ENCODE measurements around the gene IQGAP2. TPM values are rescaled to one million over a fixed set of nuclear protein-coding genes. Genes with fewer than 3 reads are reported as not detected.

Gene IQGAP2
- total RNA-seq, 1 experiment from 2014 or later, result not detected

GRCh38 chr5:76582230-76583162 is 179.4 kb downstream of the IQGAP2 start:
- POLR2A ChIA-PET (ENCODE audit: unreplicated experiment), result no interaction called here
- H3K4me1 ChIP-seq (ENCODE audit: insufficient read depth, low read length), result peaks cover 11% of the 10 kb centered on the region; the same call in 1 of the 2 replicates
- H3K27me3 ChIP-seq (ENCODE audit: low read length), result 0 out of 2 replicates have a peak, but pooled peaks cover 5% of the 10 kb centered on the region
- intact Hi-C loops (cut with micrococcal nuclease), result loop anchor here (1.0 kb wide), 1 partner anchor 244 kb away; no protein-coding TSS in a partner anchor
- H3K4me2 ChIP-seq (ENCODE audit: low read length), result peak overlapping the region; percentile 13; the same call in 1 of the 2 replicates
- H3K9me2 ChIP-seq (replicated peaks; ENCODE audit: low read length), result no peaks in the 10 kb centered on the region
- no peaks in the 10 kb centered on the region for H3K9me3 ChIP-seq (ENCODE audit: low read length)
- H3K27ac ChIP-seq (ENCODE audit: low read length), result no peak overlapping the region
- ATAC-seq (peak; percentile 38; the same call in 1 of the 2 replicates), DNase-seq (peak; percentile 61)
- no TSS peak for BruUV-seq (replicated peaks)
- no peaks in the 10 kb centered on the region for H3K79me2 ChIP-seq (ENCODE audit: low read length)
- H3F3A ChIP-seq (ENCODE audit: low read length, unreplicated experiment), result no peaks in the 10 kb centered on the region
- no peak overlapping the region for H3K9ac ChIP-seq (ENCODE audit: low read length)
- TF ChIP-seq EZH2phosphoT487 (IDR thresholded peaks at IDR 0.05; ENCODE audit: borderline replicate concordance, low read length), result no peak
- no peak for TF ChIP-seq EZH2 (IDR thresholded peaks at IDR 0.05; ENCODE audit: low read length, unreplicated experiment)
- no peak for TF ChIP-seq CTCF (conservative IDR thresholded peaks at IDR 0.05; ENCODE audit: low read depth, low read length)
- CTCF ChIA-PET, result interaction anchor here (0.5 to 0.7 kb wide), 2 partner anchors 266 to 1255 kb away, joined by 3 read pairs; no protein-coding TSS in a partner anchor
- no peak overlapping the region for H2AFZ ChIP-seq (ENCODE audit: low read length)
- no peaks in the 10 kb centered on the region for H3K36me3 ChIP-seq (ENCODE audit: low read depth, low read length)
- H3K4me3 ChIP-seq (ENCODE audit: low read length), result no peak overlapping the region
- no peaks in the 10 kb centered on the region for H4K20me1 ChIP-seq (ENCODE audit: low read length)

- Histone ChIP-seq H3K4me1 (ENCODE audit: insufficient read depth, low read length) (peaks cover 11% of the 10 kb centered on the region; the same call in 1 of the 2 replicates), H4K20me1 (ENCODE audit: low read length) (no peaks in the 10 kb centered on the region), H3K27ac (ENCODE audit: low read length) (no peak overlapping the region), H2AFZ (ENCODE audit: low read length) (no peak overlapping the region), H3K36me3 (ENCODE audit: low read depth, low read length) (no peaks in the 10 kb centered on the region), H3K4me2 (ENCODE audit: low read length) (no peak overlapping the region), H3K4me3 (ENCODE audit: low read length) (no peak overlapping the region), H3K9me3 (ENCODE audit: low read length) (no peaks in the 10 kb centered on the region), H3K9me2 (replicated peaks; ENCODE audit: low read length) (no peaks in the 10 kb centered on the region), H3F3A (ENCODE audit: low read length, unreplicated experiment) (no peaks in the 10 kb centered on the region), H3K9ac (ENCODE audit: low read length) (no peak overlapping the region), H3K79me2 (ENCODE audit: low read length) (no peaks in the 10 kb centered on the region), H3K27me3 (ENCODE audit: low read length) (0 out of 2 replicates have a peak, but pooled peaks cover 5% of the 10 kb centered on the region)
- ATAC-seq (no peak), DNase-seq (peak; percentile 42)
- CTCF ChIA-PET, result interaction anchor here (0.5 to 1.0 kb wide), 3 partner anchors 180 to 443 kb away, joined by 3 read pairs; partner anchors contain the start of gene IQGAP2
- intact Hi-C loops (cut with micrococcal nuclease), result loop anchor here (1.0 kb wide), 1 partner anchor 245 kb away; no protein-coding TSS in a partner anchor
- POLR2A ChIA-PET (ENCODE audit: unreplicated experiment), result no interaction called here
- peak; percentile 57 for TF ChIP-seq CTCF (conservative IDR thresholded peaks at IDR 0.05; ENCODE audit: low read depth, low read length)
- TF ChIP-seq EZH2phosphoT487 (IDR thresholded peaks at IDR 0.05; ENCODE audit: borderline replicate concordance, low read length), result no peak
- BruUV-seq (replicated peaks), result no TSS peak
These were observed 180.3 kb downstream of the IQGAP2 start for GRCh38 chr5:76583163-76584047.

Measured in PC-3 (cell line).